NOMO-1 treated with DMSO at 0.1 percent for 48 hours (cell line): Measurements from ENCODE around the gene DCTN3.

Experiments
- DNase-seq: peaks from one replicate; lab custom pipeline; 2025; ENCODE audit not compliant: unreplicated experiment; lab: John Stamatoyannopoulos, UW

Gene DCTN3

GRCh38 chr9:34575241-34575640 lies 45.1 kb downstream of the DCTN3 start:
- no peak for DNase-seq

- DNase-seq: no peak
Observed at GRCh38 chr9:34574571-34574970, 45.7 kb downstream of the DCTN3 start.

DNA sequence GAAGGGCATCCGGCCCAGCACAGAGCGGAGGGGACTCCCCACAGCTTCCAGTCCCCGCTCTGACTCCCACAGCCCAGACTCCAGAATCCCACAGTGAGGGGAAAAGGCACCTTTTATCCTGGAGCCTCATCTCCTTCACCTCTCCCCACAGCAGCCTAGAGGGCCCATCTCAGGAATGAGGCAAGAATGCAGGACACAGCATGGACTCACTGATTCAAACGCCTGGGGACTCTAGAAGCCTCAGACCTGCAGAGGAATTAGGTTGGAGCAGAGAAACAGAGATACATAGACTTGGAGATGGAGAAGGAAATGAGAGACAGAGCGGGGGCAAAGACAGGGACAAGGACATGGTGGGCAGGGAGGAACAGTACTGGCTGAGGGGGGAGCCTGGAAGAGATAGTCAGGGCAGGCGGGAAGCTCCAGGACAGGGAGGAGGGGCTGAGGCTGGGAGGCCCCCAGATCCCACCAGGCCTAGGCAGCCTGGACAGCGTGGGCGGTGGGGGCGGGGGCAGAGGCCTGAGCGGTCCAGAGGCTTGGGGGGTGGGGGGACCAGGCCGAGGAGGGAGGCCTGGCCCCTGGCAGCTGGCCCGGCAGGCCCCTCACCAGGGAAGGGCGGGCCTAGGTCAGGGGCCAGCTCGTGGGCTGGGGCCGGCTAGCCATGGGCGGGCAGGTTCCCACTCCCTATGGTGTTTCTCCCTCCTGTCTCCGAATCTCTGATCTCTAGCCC lies 46.5 kb downstream of the DCTN3 start:
- DNase-seq: no peak

DNA sequence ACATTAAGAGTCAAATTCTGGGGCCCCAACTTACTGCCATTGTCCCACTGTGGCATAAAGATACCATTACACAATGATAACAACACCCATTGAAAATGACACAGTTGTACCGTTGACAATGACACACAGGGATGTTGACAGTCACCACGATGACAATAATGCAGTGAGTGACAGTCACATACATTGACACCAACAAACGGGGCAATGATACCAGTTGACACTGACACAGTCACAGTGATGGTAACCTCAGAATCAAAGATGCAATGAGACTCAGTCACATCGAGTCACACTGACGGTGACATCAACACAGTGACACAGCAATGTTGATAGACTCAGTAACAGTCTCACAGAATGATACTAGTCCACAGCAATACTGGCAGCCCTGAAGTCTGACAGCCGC lies 47.7 kb downstream of the DCTN3 start:
- no peak for DNase-seq

DNA sequence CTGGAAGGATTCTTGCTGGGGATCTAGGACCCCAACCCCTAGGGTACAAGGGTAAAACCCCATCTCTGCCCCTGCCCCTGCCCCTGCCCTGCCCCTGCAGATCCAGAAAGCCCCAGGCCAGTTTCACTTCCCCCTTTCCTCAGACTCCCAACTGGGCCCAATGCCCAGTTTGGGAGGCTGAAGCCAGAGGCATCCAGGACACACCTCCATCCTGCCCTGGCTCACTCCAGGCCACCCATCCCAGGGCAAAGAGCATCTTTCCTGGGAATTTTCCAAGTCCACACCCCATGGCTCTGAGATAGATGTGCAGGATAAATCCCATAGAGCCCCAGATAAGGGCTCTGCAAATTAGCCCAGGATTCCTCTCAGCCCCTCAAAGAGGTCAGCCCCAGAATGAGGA lies 48.2 kb downstream of the DCTN3 start:
- no peak for DNase-seq

DNA sequence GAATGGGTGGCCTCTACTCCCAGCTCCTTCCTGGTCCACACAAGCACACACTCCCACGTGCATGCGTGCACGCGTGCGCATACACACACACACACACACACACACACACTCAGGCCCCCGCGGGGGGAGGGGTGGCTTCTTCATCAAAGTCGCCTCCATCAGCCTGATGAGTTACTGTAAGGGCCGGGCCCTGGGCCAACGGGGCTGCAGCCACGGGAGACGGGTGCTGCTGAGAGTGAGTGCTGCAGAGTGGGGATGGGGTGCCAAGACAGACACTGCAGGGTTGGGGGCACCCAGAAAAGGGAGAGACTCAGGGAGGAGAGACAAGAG lies 48.8 kb downstream of the DCTN3 start:
- DNase-seq: no peak

GRCh38 chr9:34570809-34571480 lies 49.4 kb downstream of the DCTN3 start:
- no peak for DNase-seq

DNA sequence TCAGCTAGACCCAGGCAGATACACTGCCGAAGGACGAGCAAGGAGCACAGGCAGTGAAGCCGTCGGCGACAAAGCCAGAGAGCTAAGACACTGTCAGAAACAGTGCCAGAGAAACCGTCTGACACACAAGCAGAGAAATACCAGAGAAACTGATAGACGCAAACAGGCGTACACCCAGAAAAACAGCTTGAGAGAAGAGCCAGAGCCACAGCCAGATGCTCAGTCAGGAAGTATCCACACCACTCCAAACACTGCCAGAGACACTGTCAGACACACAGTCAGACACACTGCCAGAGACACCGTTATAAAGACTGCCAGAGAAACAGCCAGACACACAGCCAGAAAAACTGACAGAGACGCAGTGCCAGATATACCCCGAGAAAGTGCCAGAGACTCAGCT lies 49.9 kb downstream of the DCTN3 start:
- DNase-seq: no peak

DNA sequence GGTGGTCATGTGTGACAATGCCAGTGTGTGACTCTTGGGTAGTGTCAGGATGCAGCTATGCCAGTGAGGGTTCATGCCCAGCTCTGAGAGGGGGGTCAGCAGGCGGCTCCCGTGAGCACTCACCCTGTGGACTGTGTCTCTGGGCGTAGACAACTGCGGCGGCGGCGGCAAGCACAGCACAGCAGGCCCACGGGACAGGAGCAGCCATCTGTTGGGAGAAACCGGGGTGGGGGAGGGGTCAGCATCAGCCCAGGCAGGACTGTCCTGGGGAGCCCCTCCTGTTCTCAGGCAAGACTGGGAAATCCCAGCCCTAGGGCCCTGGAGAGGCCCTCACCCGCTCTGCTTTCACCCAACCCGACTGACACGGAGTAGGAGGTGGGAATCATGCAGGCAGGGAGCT lies 51.5 kb downstream of the DCTN3 start:
- DNase-seq: no peak

DNA sequence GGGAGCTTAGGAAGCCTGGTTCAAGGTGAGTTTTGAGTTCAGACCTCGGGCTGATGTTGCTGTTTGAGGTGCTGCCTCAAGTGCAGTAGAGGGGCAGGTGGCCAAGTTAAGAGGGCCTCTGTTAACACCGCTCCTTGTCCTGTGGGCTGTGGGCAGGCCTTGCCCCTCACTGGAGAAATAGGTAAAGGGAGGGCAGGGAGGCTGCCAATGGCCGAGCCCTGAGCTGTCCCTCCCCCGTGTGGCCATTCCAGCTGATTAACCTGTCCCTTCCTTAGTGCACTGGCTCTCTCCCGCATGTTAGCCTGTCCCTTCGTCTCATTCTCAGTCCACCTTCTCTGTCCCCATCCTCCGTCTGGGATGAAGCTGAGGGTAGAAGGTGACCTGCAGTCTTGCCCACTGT lies 52.2 kb downstream of the DCTN3 start:
- no peak for DNase-seq

GRCh38 chr9:34566972-34567371 lies 53.3 kb downstream of the DCTN3 start:
- DNase-seq: no peak

DNA sequence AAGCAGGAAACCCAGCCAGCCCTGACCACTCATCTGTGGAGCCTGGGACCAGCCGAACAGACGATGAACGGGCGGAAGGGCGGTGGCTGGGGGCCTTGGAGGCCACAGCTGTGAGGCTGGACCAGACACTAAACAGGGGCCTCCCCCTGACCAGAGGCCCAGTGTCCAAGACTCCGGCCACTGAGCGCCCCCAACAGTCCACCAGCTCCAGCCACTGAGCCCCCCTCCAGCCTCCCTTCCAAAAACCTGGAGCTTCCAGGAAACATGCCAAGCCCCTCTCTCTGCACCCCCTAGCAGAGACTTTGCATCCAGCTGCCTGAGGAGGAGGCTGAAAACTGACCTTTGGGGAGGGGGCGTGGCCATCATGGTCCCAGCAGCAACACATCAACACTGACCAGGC lies 54.0 kb downstream of the DCTN3 start:
- DNase-seq: no peak

GRCh38 chr9:34565856-34566255 lies 54.4 kb downstream of the DCTN3 start:
- DNase-seq: no peak

- no peak for DNase-seq
Observed at GRCh38 chr9:34564617-34565016, 55.7 kb downstream of the DCTN3 start.
